Astrocyte (in vitro differentiated cells and primary cell): ENCODE results near the gene VDR.

Source experiments
- CTCF ChIP-seq: IDR thresholded peaks from 2 replicates; pipeline ENCODE4 v1.5.1; 2011; ENCODE audit warnings: low read depth, mild to moderate bottlenecking, inconsistent platforms, low read length, moderate library complexity; ENCODE audit not compliant: insufficient read depth
- EZH2 ChIP-seq: IDR thresholded peaks from 2 replicates; pipeline ENCODE4 v1.6.1; 2012; ENCODE audit warnings: mild to moderate bottlenecking, low read length, inconsistent platforms; ENCODE audit not compliant: insufficient read depth

GRCh38 chr12:47903151-47903611, 1.6 kb downstream of the VDR start:
- TF ChIP-seq EZH2: no peak
- no peak for TF ChIP-seq CTCF
